ENCODE results near the gene RNF43. TPM values are rescaled to one million over a fixed set of nuclear protein-coding genes. Genes with fewer than 3 reads are reported as not detected.

RNF43 gene
- total and polyA plus RNA-seq, 2 of the 13 experiments (the other 11 are each of a cell fraction or from before 2014, with no cell fraction given) = 31.0 to 53.4 TPM

DNA sequence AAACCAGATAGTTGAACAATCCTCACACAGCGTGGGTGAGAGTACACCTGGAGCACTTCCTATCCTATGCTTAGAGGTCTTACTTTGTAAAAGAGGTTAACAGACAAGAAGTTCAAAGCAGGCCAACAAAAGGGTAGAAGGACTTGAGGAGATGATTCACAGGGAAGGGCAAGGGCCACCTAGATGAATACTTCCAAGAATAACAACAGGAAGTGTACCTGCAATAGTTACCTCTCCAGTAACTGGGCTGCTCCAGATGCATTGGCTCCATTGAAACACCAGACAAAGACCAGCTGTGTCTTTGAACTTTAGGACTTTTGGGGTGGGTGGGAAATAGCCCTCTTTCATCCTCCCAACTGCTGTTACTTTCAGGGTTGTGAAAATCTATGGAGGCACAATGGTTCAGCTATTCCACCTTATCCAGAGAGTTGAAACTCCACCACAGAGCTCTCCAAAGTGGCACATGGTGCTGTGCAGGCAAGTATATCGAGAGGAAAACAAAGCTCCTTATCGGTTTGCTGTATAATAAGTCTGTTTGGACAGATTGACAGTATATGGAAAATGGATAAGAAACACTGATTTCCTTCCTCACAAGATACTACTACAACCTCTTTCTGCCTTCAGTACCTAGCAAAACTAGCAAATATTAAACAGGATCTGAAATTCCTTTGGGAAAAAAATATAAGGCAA lies 22.7 kb downstream of the RNF43 start (continued):
- TF ChIP-seq, protein P1, sequence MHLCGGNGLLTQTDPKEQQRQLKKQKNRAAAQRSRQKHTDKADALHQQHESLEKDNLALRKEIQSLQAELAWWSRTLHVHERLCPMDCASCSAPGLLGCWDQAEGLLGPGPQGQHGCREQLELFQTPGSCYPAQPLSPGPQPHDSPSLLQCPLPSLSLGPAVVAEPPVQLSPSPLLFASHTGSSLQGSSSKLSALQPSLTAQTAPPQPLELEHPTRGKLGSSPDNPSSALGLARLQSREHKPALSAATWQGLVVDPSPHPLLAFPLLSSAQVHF (CRISPR knock-in tag; IDR thresholded peaks at IDR 0.05) = no peak
- TF ChIP-seq PITX1 (CRISPR knock-in tag; IDR thresholded peaks at IDR 0.05) (peak; percentile 51; the same call in 1 of the 2 replicates), MIXL1 (CRISPR knock-in tag; IDR thresholded peaks at IDR 0.05) (peak; percentile 59; the same call in 1 of the 2 replicates), ERF (CRISPR knock-in tag; IDR thresholded peaks at IDR 0.05) (peak; percentile 73; the same call in 1 of the 2 replicates), ZNF329 (CRISPR knock-in tag; IDR thresholded peaks at IDR 0.05; ENCODE audit: low read depth) (no peak), HES4 (CRISPR knock-in tag; IDR thresholded peaks at IDR 0.05; ENCODE audit: borderline replicate concordance) (no peak), HHEX (CRISPR knock-in tag; IDR thresholded peaks at IDR 0.05) (0 out of 2 replicates have a peak, but pooled peaks have one; percentile 35), PAF1 (CRISPR knock-in tag; IDR thresholded peaks at IDR 0.05) (no peak), AHR (CRISPR knock-in tag; IDR thresholded peaks at IDR 0.05) (no peak), XRCC5 (optimal IDR thresholded peaks at IDR 0.05; ENCODE audit: low read length) (peak; percentile 39), HOXA9 (CRISPR knock-in tag; IDR thresholded peaks at IDR 0.05; ENCODE audit: borderline replicate concordance) (no peak), JARID2 (CRISPR knock-in tag; IDR thresholded peaks at IDR 0.05; ENCODE audit: insufficient replicate concordance) (no peak), ZNF75D (CRISPR knock-in tag; IDR thresholded peaks at IDR 0.05; ENCODE audit: borderline replicate concordance) (no peak), ZNF766 (CRISPR knock-in tag; IDR thresholded peaks at IDR 0.05; ENCODE audit: borderline replicate concordance) (no peak), NAIF1 (CRISPR knock-in tag; IDR thresholded peaks at IDR 0.05; ENCODE audit: borderline replicate concordance) (0 out of 2 replicates have a peak, but pooled peaks have one; percentile 52), TGIF2 (CRISPR knock-in tag; IDR thresholded peaks at IDR 0.05) (peak; percentile 70), MIER3 (CRISPR knock-in tag; IDR thresholded peaks at IDR 0.05; ENCODE audit: borderline replicate concordance) (peak; percentile 73; the same call in 1 of the 2 replicates), GTF2F1 (IDR thresholded peaks at IDR 0.05; ENCODE audit: low read length) (no peak), NCOA5 (CRISPR knock-in tag; IDR thresholded peaks at IDR 0.05) (no peak), ZNF781 (CRISPR knock-in tag; IDR thresholded peaks at IDR 0.05; ENCODE audit: borderline replicate concordance, not compliant biosample characterization) (no peak), ZNF543 (CRISPR knock-in tag; IDR thresholded peaks at IDR 0.05) (peak; percentile 78; the same call in 1 of the 2 replicates)
- TF ChIP-seq, protein P2, sequence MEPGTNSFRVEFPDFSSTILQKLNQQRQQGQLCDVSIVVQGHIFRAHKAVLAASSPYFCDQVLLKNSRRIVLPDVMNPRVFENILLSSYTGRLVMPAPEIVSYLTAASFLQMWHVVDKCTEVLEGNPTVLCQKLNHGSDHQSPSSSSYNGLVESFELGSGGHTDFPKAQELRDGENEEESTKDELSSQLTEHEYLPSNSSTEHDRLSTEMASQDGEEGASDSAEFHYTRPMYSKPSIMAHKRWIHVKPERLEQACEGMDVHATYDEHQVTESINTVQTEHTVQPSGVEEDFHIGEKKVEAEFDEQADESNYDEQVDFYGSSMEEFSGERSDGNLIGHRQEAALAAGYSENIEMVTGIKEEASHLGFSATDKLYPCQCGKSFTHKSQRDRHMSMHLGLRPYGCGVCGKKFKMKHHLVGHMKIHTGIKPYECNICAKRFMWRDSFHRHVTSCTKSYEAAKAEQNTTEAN (CRISPR knock-in tag; conservative IDR thresholded peaks at IDR 0.05) = peak; percentile 86; the same call in 1 of the 2 replicates
- TF ChIP-seq, protein P3, sequence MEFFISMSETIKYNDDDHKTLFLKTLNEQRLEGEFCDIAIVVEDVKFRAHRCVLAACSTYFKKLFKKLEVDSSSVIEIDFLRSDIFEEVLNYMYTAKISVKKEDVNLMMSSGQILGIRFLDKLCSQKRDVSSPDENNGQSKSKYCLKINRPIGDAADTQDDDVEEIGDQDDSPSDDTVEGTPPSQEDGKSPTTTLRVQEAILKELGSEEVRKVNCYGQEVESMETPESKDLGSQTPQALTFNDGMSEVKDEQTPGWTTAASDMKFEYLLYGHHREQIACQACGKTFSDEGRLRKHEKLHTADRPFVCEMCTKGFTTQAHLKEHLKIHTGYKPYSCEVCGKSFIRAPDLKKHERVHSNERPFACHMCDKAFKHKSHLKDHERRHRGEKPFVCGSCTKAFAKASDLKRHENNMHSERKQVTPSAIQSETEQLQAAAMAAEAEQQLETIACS (CRISPR knock-in tag; IDR thresholded peaks at IDR 0.05) = no peak
- TF ChIP-seq, protein P4, sequence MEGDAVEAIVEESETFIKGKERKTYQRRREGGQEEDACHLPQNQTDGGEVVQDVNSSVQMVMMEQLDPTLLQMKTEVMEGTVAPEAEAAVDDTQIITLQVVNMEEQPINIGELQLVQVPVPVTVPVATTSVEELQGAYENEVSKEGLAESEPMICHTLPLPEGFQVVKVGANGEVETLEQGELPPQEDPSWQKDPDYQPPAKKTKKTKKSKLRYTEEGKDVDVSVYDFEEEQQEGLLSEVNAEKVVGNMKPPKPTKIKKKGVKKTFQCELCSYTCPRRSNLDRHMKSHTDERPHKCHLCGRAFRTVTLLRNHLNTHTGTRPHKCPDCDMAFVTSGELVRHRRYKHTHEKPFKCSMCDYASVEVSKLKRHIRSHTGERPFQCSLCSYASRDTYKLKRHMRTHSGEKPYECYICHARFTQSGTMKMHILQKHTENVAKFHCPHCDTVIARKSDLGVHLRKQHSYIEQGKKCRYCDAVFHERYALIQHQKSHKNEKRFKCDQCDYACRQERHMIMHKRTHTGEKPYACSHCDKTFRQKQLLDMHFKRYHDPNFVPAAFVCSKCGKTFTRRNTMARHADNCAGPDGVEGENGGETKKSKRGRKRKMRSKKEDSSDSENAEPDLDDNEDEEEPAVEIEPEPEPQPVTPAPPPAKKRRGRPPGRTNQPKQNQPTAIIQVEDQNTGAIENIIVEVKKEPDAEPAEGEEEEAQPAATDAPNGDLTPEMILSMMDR (CRISPR knock-in tag; IDR thresholded peaks at IDR 0.05) = no peak
- TF ChIP-seq, protein P5, sequence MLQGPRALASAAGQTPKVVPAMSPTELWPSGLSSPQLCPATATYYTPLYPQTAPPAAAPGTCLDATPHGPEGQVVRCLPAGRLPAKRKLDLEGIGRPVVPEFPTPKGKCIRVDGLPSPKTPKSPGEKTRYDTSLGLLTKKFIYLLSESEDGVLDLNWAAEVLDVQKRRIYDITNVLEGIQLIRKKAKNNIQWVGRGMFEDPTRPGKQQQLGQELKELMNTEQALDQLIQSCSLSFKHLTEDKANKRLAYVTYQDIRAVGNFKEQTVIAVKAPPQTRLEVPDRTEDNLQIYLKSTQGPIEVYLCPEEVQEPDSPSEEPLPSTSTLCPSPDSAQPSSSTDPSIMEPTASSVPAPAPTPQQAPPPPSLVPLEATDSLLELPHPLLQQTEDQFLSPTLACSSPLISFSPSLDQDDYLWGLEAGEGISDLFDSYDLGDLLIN (CRISPR knock-in tag; IDR thresholded peaks at IDR 0.05; ENCODE audit: borderline replicate concordance) = no peak
